Right lobe of liver (tissue), 4 donors: ENCODE data around the gene ZNF626.

ENCODE experiments used
- POLR2A ChIP-seq: fragments of 450-650 bp; IDR thresholded peaks from one replicate; pipeline ENCODE4 v1.6.1; 2017; ENCODE audit warnings: antibody characterized with exemption, mild to moderate bottlenecking
- TF ChIP-seq, protein P1 (sequence below), 4 donors: fragments of 200-600 bp in 3 of 4; fragments of 450-650 bp in 1 of 4; IDR thresholded peaks; one replicate each; pipeline versions ENCODE4 v1.5.1 to v1.8.0; 2016 to 2022; ENCODE audit warnings: antibody characterized with exemption in 4 of 4, mild to moderate bottlenecking in 2 of 4
- donor health status: DM: no; HTN: no; CAD: no.
- donor health status: DM: no; HTN: no; CAD: no.
- donor health status: DM: no; HTN: yes; CAD: no.

- TF ChIP-seq, protein P1, sequence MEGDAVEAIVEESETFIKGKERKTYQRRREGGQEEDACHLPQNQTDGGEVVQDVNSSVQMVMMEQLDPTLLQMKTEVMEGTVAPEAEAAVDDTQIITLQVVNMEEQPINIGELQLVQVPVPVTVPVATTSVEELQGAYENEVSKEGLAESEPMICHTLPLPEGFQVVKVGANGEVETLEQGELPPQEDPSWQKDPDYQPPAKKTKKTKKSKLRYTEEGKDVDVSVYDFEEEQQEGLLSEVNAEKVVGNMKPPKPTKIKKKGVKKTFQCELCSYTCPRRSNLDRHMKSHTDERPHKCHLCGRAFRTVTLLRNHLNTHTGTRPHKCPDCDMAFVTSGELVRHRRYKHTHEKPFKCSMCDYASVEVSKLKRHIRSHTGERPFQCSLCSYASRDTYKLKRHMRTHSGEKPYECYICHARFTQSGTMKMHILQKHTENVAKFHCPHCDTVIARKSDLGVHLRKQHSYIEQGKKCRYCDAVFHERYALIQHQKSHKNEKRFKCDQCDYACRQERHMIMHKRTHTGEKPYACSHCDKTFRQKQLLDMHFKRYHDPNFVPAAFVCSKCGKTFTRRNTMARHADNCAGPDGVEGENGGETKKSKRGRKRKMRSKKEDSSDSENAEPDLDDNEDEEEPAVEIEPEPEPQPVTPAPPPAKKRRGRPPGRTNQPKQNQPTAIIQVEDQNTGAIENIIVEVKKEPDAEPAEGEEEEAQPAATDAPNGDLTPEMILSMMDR (IDR thresholded peaks at IDR 0.05) = no peak
- TF ChIP-seq POLR2A = no peak
These were observed 3.8 kb upstream of the ZNF626 start for GRCh38 chr19:20664901-20665781.
